ENCODE data around the gene HBZ. TPM values are rescaled to one million over a fixed set of nuclear protein-coding genes. Genes with fewer than 3 reads are reported as not detected.
"Not testable (repeated sequence)": the region's sequence is repeated elsewhere in the genome, so short reads cannot be mapped to it uniquely, and the experiment has no call there.

HBZ gene
- total RNA-seq, 1 donor from 2014 or later = not detected

DNA sequence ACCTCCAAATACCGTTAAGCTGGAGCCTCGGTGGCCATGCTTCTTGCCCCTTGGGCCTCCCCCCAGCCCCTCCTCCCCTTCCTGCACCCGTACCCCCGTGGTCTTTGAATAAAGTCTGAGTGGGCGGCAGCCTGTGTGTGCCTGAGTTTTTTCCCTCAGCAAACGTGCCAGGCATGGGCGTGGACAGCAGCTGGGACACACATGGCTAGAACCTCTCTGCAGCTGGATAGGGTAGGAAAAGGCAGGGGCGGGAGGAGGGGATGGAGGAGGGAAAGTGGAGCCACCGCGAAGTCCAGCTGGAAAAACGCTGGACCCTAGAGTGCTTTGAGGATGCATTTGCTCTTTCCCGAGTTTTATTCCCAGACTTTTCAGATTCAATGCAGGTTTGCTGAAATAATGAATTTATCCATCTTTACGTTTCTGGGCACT lies 25.0 kb downstream of the HBZ start:
- FAIRE-seq (no peak), DNase-seq (ENCODE audit: low spot score in 2 of 2) (no peak)

DNA sequence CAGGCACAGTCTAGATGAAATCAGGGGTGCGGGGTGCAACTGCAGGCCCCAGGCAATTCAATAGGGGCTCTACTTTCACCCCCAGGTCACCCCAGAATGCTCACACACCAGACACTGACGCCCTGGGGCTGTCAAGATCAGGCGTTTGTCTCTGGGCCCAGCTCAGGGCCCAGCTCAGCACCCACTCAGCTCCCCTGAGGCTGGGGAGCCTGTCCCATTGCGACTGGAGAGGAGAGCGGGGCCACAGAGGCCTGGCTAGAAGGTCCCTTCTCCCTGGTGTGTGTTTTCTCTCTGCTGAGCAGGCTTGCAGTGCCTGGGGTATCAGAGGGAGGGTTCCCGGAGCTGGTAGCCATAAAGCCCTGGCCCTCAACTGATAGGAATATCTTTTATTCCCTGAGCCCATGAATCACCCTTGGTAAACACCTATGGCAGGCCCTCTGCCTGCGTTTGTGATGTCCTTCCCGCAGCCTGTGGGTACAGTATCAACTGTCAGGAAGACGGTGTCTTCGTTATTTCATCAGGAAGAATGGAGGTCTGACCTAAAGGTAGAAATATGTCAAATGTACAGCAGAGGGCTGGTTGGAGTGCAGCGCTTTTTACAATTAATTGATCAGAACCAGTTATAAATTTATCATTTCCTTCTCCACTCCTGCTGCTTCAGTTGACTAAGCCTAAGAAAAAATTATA lies 25.7 kb downstream of the HBZ start:
- DNase-seq (ENCODE audit: low spot score in 2 of 2) (no peak), FAIRE-seq (no peak)

DNA sequence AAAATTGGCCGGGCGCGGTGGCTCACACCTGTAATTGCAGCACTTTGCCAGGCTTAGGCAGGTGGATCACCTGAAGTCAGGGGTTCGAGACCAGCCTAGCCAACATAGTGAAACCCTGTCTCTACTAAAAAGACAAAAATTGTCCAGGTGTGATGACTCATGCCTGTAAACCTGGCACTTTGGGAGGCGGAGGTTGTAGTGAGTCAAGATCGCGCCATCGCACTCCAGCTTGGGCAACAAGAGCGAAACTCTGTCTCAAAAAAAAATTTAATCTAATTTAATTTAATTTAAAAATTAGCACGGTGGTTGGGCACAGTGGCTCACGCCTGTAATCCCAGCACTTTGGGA lies 26.2 kb downstream of the HBZ start:
- no peak for DNase-seq (ENCODE audit: low spot score in 2 of 2)
- FAIRE-seq = no peak

DNA sequence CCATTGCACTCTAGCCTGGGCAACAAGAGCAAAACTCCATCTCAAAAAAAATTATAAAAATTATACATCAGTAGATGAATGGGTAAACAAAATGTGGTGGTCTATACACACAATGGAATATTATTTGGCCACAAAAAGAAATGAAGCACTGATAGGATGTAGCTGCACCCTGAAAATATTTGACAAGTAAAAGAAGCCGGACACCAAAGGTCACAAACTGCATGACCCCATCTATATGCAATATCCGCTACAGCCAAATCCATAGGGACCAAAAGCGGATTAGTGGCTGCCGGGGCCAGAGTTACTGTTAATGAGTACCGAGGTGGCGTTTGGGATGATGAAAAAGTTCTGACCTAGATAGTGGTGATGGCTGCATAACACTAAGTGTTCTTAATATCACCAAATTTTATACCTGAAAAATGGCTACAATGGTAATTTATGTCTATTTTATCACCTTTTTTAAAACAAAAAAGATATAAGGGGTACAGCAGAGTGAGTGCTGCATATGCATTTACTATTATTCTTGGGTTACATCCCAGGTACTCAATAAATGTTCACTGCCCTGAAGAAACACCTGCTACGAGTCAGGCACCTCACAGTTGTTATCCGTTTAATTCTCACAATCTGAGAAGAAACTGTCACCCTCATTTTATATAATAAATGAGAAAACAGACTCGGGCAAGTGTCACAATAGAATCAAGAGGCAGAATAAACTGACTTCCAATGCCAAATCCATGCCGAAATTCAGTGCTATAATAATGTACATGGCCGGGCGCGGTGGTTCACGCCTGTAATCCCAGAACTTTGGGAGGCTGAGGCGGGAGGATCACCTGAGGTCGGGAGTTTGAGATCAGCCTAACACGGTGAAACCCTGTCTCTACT lies 27.0 kb downstream of the HBZ start:
- FAIRE-seq = no peak
- peak in 1 of 2 donors; percentile 31 for DNase-seq (ENCODE audit: low spot score in 2 of 2)

DNA sequence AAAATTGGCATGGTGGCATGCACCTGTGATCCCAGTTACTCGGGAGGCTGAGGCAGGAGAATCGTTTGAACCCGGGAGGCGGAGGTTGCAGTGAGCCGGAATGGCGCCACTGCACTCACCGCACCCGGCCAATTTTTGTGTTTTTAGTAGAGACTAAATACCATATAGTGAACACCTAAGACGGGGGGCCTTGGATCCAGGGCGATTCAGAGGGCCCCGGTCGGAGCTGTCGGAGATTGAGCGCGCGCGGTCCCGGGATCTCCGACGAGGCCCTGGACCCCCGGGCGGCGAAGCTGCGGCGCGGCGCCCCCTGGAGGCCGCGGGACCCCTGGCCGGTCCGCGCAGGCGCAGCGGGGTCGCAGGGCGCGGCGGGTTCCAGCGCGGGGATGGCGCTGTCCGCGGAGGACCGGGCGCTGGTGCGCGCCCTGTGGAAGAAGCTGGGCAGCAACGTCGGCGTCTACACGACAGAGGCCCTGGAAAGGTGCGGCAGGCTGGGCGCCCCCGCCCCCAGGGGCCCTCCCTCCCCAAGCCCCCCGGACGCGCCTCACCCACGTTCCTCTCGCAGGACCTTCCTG lies 27.7 kb downstream of the HBZ start, which contains the start of gene HBQ1:
HBQ1 (plus strand) TSS at position 359 of the 575 bp plus-strand sequence; CDS start at position 387, 28 bp downstream.
- DNase-seq (ENCODE audit: low spot score in 2 of 2) (peak in 1 of 2 donors; percentile 58), FAIRE-seq (no peak)

DNA sequence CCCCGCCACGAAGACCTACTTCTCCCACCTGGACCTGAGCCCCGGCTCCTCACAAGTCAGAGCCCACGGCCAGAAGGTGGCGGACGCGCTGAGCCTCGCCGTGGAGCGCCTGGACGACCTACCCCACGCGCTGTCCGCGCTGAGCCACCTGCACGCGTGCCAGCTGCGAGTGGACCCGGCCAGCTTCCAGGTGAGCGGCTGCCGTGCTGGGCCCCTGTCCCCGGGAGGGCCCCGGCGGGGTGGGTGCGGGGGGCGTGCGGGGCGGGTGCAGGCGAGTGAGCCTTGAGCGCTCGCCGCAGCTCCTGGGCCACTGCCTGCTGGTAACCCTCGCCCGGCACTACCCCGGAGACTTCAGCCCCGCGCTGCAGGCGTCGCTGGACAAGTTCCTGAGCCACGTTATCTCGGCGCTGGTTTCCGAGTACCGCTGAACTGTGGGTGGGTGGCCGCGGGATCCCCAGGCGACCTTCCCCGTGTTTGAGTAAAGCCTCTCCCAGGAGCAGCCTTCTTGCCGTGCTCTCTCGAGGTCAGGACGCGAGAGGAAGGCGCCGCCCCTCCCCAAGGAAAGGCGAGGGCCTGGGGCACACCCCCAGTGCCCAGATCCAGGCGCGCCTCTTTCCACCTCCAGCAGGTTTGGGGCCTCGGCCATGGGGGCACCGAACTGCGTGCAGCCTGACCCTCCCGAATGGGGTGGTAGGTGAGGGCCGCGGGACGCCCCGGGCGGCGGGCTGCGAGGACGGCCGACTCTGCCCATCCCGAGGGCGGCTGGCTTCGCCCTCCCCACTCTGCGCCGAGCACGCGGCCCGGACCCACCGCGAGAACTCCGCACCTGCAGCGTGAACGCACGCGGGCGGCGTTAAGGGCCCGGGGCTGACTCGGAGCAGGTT lies 28.5 kb downstream of the HBZ start:
- peak; percentile 85 to 89 for DNase-seq (ENCODE audit: low spot score in 2 of 2)
- FAIRE-seq = no peak

DNA sequence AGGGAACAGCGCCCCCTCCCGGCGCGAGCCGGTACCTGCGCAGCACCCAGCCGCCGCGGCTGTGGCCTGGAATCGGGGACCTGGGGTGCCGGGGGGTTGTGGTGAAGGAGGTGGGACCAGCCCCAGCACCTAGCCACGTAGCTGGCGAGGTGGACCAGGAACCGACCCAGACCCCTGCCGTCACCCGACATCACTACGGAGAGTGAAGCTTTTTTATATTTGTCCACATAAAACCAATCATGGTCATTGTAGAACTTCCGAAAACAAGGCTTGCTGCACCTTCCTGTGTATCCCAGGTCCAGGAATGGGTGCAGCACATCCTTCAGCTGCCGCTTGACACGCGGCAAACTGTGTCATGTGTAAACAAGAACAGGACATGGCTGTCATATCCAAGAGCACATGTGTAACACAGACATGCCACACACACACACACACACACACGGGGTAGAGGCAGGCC lies 29.1 kb downstream of the HBZ start:
- no peak for FAIRE-seq
- no peak for DNase-seq (ENCODE audit: low spot score in 2 of 2)

DNA sequence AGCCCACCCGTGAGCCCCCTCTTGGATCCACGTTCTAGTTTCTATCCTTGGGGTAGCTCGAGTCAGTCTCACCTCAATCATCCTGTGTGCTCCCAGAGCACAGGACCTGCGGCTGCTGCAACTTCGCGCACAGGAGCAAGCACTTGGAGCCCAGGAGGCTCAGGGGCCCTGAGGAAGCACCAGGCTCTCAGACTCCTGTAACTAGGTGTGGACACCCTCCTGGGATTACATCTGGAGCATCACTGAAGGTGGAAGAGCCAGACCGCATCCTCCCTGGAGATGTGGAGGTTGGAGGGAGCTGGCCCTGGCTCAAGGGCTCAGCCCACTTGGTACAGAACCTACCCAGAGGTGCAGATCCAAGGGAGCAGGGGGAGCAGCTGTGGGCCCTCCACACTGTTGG lies 30.6 kb downstream of the HBZ start:
- DNase-seq (ENCODE audit: low spot score in 2 of 2) (no peak), FAIRE-seq (no peak)

DNA sequence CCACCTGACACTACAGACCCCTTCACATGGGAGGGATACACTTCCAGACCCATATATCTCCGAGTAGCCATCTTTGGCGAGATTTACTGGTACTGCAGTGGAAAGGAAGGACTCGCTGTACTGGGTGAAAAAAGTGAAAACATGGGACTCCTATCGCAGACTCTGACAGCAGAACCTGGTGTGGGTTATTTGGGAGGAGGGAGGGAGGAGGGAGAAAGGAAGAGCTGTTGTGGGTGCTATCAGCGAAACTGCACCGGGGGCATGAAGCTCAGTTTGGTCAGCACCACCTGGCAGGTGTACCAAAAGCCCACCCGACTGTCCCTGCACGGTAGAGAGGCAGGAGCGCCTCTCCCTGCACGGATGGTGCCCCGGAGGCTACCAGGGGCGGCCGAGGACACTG lies 32.8 kb downstream of the HBZ start:
- no peak for FAIRE-seq

DNA sequence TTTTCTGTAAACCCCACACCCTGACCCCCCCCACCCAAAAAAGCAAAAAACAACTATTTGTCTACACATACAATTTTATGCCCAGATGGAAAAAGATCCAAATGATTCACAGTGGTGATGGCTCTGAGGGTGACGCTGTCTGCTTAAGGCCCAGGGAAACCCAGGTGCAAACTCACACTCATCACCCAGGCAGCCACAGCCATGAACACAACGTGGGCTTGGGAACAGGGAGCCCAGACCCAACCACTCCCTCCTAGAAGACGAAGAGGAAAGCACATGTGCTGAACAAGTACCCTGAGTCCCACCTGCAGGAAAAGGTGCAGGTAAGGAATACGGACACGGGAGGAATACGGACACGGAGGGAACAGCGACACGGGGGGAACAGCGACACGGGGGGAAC lies 33.2 kb downstream of the HBZ start:
- DNase-seq (ENCODE audit: low spot score in 2 of 2) (peak in 1 of 2 donors; percentile 3), FAIRE-seq (no peak)

More for the DNA sequence above, 32.8 kb downstream of the HBZ start:
- peak in 1 of 2 donors; percentile 9 for DNase-seq (ENCODE audit: low spot score in 2 of 2)

DNA sequence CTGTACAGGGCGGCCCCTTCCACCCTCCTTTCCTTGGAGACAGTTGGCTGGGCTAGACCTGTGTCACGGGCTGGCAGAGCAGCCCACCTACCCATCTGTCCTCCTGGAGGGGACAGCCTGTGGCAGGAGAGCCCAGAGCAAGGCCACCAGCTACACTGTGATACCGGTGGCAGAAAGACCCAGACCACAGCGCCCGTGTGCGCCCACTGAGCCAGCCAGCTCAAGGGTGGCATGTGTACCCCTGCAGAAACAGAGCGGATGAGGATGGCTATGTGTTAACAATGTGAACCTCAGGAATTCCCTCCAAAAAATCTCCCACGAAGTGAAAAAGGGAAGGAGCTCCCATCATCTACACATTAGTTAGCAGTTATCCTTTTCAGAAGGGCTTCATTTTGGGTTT lies 34.9 kb downstream of the HBZ start:
- FAIRE-seq = no peak
- DNase-seq (ENCODE audit: low spot score in 2 of 2) = peak in 1 of 2 donors; percentile 5

DNA sequence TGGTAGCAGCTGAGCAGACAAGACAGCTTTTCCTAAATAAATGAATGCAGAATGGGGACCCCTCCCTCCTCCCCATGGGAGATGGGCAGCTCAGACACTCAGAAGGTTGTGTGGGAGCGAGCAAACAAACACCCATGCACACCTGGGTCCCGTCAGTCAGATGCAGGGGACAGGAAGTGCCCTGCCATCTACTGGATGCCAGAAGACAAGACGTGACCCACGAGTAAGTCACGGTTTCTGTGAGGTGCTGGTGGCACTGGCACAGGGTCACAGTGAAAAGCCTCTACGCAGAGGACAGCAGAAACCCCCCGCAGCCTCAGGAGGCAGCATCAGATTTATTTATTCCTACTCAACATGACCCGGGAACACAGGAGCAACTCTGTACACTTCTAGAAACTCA lies 36.2 kb downstream of the HBZ start:
- DNase-seq (ENCODE audit: low spot score in 2 of 2) = no peak
- FAIRE-seq = no peak

DNA sequence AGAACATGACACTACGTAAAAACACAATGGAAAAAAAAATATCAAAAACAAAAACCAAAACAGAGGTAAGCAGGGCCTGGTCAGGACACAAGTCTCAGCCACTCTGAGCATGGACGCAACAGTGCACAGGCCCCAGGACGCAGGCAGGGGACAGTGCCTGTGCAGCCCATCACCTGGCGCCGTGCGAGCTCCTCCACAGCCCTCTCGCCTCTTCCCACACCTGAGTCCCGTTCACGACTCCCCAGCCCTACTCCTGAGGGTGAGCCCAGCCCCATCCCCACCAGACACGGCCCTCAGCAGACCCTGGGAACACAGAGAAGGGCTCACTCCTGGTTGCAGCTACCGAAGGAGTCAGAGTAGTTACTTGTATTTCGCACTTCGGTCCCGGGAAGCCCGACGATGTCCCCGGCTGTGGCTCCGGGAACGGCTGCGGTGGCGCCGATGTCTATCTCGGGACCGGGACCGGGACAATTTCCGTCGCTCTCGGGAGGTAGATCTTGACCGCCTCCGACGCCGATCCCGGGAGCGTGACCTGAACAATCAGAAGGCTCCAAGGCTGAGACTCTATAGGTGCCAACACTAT lies 37.3 kb downstream of the HBZ start:
- no peak for DNase-seq (ENCODE audit: low spot score in 2 of 2)
- FAIRE-seq = no peak

DNA sequence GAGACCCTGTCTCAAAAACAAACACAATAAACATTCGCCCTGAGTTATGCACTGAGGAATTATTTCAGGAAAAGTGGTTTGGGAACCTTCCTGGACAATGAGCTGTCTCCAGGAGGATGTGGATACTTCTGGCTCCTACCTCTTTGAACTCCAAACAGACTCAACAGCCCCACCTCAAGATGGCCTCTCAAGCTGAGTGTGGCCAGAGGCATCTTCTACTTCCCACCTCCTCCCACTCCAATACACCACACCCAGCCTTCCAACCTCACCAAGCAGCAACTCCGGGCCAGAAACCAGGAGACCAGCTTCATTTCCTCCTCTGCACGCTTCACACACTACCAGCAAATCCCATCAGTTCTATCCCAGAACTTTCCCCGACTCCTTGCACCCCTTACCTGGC lies 39.4 kb downstream of the HBZ start:
- FAIRE-seq = no peak

DNA sequence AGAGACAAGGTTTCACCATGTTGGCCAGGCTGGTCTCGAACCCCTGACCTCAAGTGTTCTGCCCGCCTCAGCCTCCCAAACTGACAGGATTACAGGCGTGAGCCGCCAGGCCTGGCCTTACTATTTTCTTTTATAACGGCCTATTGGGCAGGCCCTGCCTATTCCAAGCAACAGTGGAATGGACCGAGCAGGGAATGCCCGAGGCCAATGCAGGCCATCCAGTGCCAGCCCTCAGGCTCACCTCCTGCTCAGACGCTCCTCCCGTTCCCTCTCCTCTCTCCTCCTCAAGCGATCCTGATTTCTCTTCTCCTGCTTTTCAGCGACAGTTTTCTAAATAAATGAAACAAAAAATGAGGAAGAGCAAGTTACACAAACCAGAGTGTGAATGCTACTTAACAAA lies 40.2 kb downstream of the HBZ start:
- FAIRE-seq (no peak), DNase-seq (ENCODE audit: low spot score in 2 of 2) (no peak)

More for the DNA sequence above, 39.4 kb downstream of the HBZ start:
- no peak for DNase-seq (ENCODE audit: low spot score in 2 of 2)

DNA sequence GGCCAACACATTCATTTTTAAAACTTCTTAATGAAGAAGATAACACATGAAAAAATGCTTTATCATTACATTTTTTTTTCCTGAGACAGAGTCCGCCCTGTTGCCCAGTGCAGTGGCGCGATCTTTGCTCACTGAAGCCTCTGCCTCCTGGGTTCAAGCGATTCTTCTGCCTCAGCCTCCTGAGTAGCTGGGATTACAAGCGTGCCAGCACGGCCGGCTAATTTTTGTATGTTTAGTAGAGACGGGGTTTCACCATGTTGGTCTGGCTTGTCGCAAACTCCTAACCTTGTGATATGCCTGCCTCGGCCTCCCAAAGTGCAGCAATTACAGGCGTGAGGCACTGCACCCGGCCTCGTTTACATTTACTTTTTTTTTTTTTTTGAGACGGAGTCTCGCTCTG lies 41.0 kb downstream of the HBZ start:
- DNase-seq (ENCODE audit: low spot score in 2 of 2) = no peak
- FAIRE-seq = no peak

DNA sequence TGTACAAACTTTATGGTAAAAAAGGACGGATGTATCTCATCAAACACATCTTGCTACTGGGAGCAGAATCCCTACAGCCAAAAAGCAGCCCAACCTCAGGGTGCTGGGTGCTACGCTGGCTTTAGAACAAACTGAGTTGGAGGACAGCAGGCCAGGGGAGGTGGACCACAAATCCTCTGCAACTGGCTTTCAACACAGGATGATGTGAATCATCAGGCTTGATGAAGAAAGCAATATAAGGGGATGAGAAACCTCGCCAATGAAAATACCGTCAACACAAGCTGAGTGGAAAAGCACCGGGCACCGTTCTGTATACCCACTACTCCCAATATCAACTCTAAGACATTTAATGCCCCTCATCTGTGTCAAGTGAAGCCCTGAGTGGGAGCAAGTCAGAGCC lies 42.1 kb downstream of the HBZ start:
- DNase-seq (ENCODE audit: low spot score in 2 of 2) (no peak), FAIRE-seq (no peak)

DNA sequence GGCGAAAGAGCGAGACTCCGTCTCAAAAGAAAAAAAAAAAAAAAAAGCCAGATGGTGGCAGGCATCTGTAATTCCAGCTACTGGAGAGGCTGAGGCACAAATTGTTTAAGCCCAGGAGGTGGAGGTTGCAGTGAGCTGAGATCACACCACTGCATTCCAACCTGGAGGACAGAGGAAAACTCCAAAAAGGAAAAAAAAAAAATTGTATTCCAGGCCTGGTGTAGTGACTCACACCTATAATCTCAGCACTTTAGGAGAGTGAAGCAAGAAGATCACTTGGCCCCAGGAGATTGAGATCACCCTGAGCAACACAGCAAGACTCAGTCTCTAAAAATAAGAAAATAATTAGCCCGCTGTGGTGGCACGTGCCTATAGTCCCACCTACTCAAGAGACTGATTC lies 47.9 kb downstream of the HBZ start:
- FAIRE-seq (no peak), DNase-seq (ENCODE audit: low spot score in 2 of 2) (no peak)

DNA sequence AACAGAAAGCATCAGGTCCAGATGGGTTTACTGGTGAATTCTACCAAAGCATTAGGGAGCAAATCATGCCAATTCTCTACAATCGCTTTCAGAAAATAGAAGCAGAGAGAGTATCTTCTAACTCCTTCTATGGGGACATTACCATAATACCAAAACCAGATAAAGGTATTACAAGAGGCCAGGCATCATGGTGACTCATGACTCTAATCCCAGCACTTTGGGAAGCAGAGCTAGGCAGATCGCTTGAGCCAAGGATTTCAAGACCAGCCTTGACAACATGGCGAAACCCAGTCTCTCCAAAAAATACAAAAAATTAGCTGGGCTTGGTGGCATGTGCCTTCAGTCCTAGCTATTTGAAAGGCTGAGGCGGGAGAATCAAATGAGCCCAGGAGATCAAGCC lies 50.8 kb downstream of the HBZ start:
- DNase-seq (ENCODE audit: low spot score in 2 of 2) (no peak), FAIRE-seq (no peak)

DNA sequence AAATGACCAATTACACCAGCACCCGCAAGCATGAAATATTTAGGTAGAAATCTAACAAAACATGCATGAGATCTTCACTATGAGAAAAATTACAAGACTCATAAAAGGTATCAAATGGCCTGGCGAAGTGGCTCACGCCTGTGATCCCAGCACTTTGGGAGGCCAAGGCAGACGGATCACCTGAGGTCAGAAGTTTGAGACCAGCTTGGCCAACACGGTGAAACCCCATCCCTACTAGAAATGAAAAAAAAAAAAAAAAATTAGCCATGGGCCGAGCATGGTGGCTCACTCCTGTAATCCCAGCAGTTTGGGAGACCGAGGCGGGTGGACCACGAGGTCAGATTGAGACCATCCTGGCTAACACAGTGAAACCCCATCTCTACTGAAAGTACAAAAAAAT lies 51.6 kb downstream of the HBZ start:
- not testable (repeated sequence) for FAIRE-seq; DNase-seq (ENCODE audit: low spot score in 2 of 2)
